CD4-positive, alpha-beta T cell (primary cell): Measurements from ENCODE around the gene TRPC4AP. TPM values are rescaled to one million over a fixed set of nuclear protein-coding genes. Genes with fewer than 3 reads are reported as not detected.

ENCODE experiments used
- ATAC-seq: fragments of 200-7000 bp; cut with Tn5 transposase; one replicate; pipeline ENCODE4 v1.10.0; 2022; ENCODE audit warnings: mild to moderate bottlenecking; ENCODE audit not compliant: poor library complexity
- CTCF ChIA-PET: fragments of 350-600 bp; sonication (Branson Sonifier 250); formaldehyde crosslinking; loops from one replicate; lab custom pipeline; 2021; ENCODE audit warnings: antibody characterized with exemption, inconsistent platforms; lab: Charles Lee
- POLR2A ChIA-PET: fragments of 350-600 bp; sonication (Branson Sonifier 250); formaldehyde crosslinking; loops from one replicate; lab custom pipeline; 2021; ENCODE audit warnings: antibody characterized with exemption, inconsistent platforms; lab: Charles Lee
- DNase-seq, 14 experiments: peaks; one replicate each; pipeline ENCODE4 v3.0.0-alpha.2; 2013 to 2020; ENCODE audit warnings: mixed read lengths in 2 of 14
- H3K27ac ChIP-seq, 2 donors: one replicate each; pipeline versions ENCODE4 v1.5.1 to v1.7.0; 2013; ENCODE audit warnings: low read length in 2 of 2, low read depth in 1 of 2, mild to moderate bottlenecking in 1 of 2
- H3K27me3 ChIP-seq, 2 experiments: 1 replicate in 1 of 2; 2 replicates in 1 of 2; pipeline versions ENCODE4 v1.6.1 to v1.7.0; 2013; ENCODE audit warnings: low read length in 2 of 2, control low read depth in 1 of 2, mild to moderate bottlenecking in 1 of 2, moderate library complexity in 1 of 2; ENCODE audit not compliant: insufficient read depth in 2 of 2, control insufficient read depth in 1 of 2
- H3K36me3 ChIP-seq: one replicate; pipeline ENCODE4 v1.6.1; 2013; ENCODE audit warnings: low read length, control low read depth; ENCODE audit not compliant: insufficient read depth
- H3K4me1 ChIP-seq: one replicate; pipeline ENCODE4 v1.6.1; 2013; ENCODE audit warnings: low read length, control low read depth; ENCODE audit not compliant: insufficient read depth
- H3K4me3 ChIP-seq: one replicate; pipeline ENCODE4 v1.5.1; 2013; ENCODE audit warnings: mild to moderate bottlenecking, low read length, moderate library complexity
- H3K9me3 ChIP-seq, 2 experiments: 1 replicate in 1 of 2; 2 replicates in 1 of 2; pipeline versions ENCODE4 v1.6.1 to v1.7.0; 2013; ENCODE audit warnings: low read length in 2 of 2, mild to moderate bottlenecking in 2 of 2, control low read depth in 1 of 2, moderate library complexity in 1 of 2; ENCODE audit not compliant: control insufficient read depth in 1 of 2, insufficient read depth in 1 of 2
- H3K27ac Mint-ChIP-seq: one replicate; pipeline ENCODE4 v1.8.0; 2020; ENCODE audit warnings: mixed read lengths
- H3K27me3 Mint-ChIP-seq: one replicate; pipeline ENCODE4 v1.8.0; 2021; ENCODE audit warnings: mixed read lengths
- H3K36me3 Mint-ChIP-seq: one replicate; pipeline ENCODE4 v1.8.0; 2021; ENCODE audit warnings: low read depth, mixed read lengths
- H3K4me1 Mint-ChIP-seq: one replicate; pipeline ENCODE4 v1.8.0; 2021; ENCODE audit warnings: low read depth, mixed read lengths
- H3K4me3 Mint-ChIP-seq: one replicate; pipeline ENCODE4 v1.8.0; 2020; ENCODE audit warnings: mild to moderate bottlenecking, mixed read lengths
- H3K9me3 Mint-ChIP-seq: one replicate; pipeline ENCODE4 v1.8.0; 2020; ENCODE audit warnings: mixed read lengths
- intact Hi-C, 2 experiments: fragments of 100-400 bp; cut with DNase I in 1 of 2; cut with micrococcal nuclease in 1 of 2; formaldehyde crosslinking; loops; one replicate each; pipeline versions ENCODE4 v1.15.1 to v1.9.0; 2023 to 2025; cut with DNase I, micrococcal nuclease
- total RNA-seq, 174 experiments: library from RNA in 2 of 174; stranded (reverse) in 2 of 174; gene quantifications; one replicate each; pipeline ENCODE4 v1.2.3 and lab custom pipeline; 2021 to 2026
- TF ChIP-seq, protein P1 (sequence below): fragments of 200-600 bp; IDR thresholded peaks from one replicate; pipeline ENCODE4 v1.8.0; 2022; ENCODE audit warnings: antibody characterized with exemption, mild to moderate bottlenecking

Gene TRPC4AP
- total RNA-seq, 2 experiments from 2014 or later = 56.3 to 60.6 TPM

GRCh38 chr20:34983995-34984735, 108.4 kb downstream of the TRPC4AP start:
- Mint-ChIP-seq H3K27ac (no peak overlapping the region), H3K9me3 (no peaks in the 10 kb centered on the region), H3K36me3 (no peaks in the 10 kb centered on the region), H3K4me1 (no peaks in the 10 kb centered on the region), H3K27me3 (peaks cover 34% of the 10 kb centered on the region), H3K4me3 (no peak overlapping the region)
- ATAC-seq (no peak), DNase-seq (no peak)
- H3K27me3 ChIP-seq = peaks cover 11 to 18% of the 10 kb centered on the region in 2 experiments
- intact Hi-C loops = no loop called here
- H3K4me3 ChIP-seq = no peak overlapping the region
- TF ChIP-seq, protein P1, sequence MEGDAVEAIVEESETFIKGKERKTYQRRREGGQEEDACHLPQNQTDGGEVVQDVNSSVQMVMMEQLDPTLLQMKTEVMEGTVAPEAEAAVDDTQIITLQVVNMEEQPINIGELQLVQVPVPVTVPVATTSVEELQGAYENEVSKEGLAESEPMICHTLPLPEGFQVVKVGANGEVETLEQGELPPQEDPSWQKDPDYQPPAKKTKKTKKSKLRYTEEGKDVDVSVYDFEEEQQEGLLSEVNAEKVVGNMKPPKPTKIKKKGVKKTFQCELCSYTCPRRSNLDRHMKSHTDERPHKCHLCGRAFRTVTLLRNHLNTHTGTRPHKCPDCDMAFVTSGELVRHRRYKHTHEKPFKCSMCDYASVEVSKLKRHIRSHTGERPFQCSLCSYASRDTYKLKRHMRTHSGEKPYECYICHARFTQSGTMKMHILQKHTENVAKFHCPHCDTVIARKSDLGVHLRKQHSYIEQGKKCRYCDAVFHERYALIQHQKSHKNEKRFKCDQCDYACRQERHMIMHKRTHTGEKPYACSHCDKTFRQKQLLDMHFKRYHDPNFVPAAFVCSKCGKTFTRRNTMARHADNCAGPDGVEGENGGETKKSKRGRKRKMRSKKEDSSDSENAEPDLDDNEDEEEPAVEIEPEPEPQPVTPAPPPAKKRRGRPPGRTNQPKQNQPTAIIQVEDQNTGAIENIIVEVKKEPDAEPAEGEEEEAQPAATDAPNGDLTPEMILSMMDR = no peak
- H3K9me3 ChIP-seq = peaks cover 0 to 5% of the 10 kb centered on the region in 2 experiments
- H3K36me3 ChIP-seq = no peaks in the 10 kb centered on the region
- CTCF ChIA-PET = no interaction called here
- H3K4me1 ChIP-seq = no peaks in the 10 kb centered on the region
- POLR2A ChIA-PET = no interaction called here
- no peak overlapping the region for H3K27ac ChIP-seq

GRCh38 chr20:34983089-34983820, 109.4 kb downstream of the TRPC4AP start:
- ATAC-seq (no peak), DNase-seq (no peak)
- H3K27ac ChIP-seq = no peak overlapping the region
- Mint-ChIP-seq H3K4me3 (no peak overlapping the region), H3K27ac (no peak overlapping the region), H3K36me3 (no peaks in the 10 kb centered on the region), H3K4me1 (no peaks in the 10 kb centered on the region), H3K27me3 (peaks cover 41% of the 10 kb centered on the region), H3K9me3 (no peaks in the 10 kb centered on the region)
- H3K4me1 ChIP-seq = no peaks in the 10 kb centered on the region
- H3K36me3 ChIP-seq = no peaks in the 10 kb centered on the region
- peaks cover 11 to 18% of the 10 kb centered on the region in 2 experiments for H3K27me3 ChIP-seq
- ChIA-PET POLR2A (no interaction called here), CTCF (no interaction called here)
- peaks cover 0 to 5% of the 10 kb centered on the region in 2 experiments for H3K9me3 ChIP-seq
- intact Hi-C loops = no loop called here
- TF ChIP-seq, protein P1 = no peak
- H3K4me3 ChIP-seq = no peak overlapping the region

DNA sequence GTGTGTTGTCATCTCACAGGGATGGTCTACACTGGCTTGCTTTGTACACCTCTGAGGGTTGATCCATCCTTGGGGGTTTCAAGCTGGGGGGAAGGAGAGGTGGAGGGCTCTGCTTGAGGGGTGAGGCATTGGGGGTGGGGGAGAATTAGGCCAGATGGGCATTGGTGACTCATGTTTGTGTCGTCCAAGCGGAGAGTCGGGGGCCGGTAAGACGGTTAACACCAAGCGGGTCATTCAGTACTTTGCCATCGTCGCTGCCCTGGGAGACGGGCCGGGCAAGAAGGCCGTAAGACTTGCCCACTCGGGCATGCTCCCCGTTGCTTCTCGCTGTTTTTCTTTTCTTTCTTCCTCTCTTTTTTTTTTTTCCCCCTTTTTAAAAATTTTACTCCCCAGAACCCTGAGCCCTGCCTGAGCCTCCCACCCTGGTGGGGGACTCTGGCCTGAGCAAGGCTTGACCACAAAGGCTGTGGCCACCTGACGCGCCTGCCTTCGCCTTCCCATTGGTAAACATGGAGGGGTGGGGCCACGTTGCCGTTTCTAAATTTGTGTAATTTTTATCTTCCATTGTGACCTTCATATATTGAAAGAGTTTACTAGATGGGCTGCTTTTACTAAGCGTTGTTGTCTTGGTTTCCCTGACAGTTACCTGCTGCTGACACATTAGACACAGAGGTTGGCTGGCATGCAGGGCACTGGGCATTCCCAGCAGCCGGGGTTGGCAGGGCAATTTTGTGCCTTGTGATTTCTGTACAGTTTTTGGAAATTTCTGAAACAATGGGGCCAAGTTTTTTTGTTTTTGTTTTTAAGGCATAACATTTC, 110.1 kb downstream of the TRPC4AP start:
- ChIA-PET POLR2A (no interaction called here), CTCF (interaction anchor here (0.5 kb wide), 1 partner anchor 141 kb away, joined by 7 read pairs; no protein-coding TSS in a partner anchor)
- DNase-seq = no peak
- H3K4me1 ChIP-seq = no peaks in the 10 kb centered on the region
- Mint-ChIP-seq H3K36me3 (no peaks in the 10 kb centered on the region), H3K27me3 (peaks cover 42% of the 10 kb centered on the region), H3K27ac (no peak overlapping the region), H3K4me1 (no peaks in the 10 kb centered on the region), H3K9me3 (no peaks in the 10 kb centered on the region), H3K4me3 (no peak overlapping the region)
- intact Hi-C loops = no loop called here
- no peak overlapping the region for H3K4me3 ChIP-seq
- no peak for ATAC-seq
- no peak overlapping the region for H3K27ac ChIP-seq
- H3K36me3 ChIP-seq = no peaks in the 10 kb centered on the region
- H3K9me3 ChIP-seq = peaks cover 0 to 5% of the 10 kb centered on the region in 2 experiments
- TF ChIP-seq, protein P1 = no peak
- H3K27me3 ChIP-seq = peaks cover 11 to 18% of the 10 kb centered on the region in 2 experiments
